ENCODE measurements around the gene NAPEPLD. TPM values are rescaled to one million over a fixed set of nuclear protein-coding genes. Genes with fewer than 3 reads are reported as not detected.
"Not testable (repeated sequence)": the region's sequence is repeated elsewhere in the genome, so short reads cannot be mapped to it uniquely, and the experiment has no call there.

Gene NAPEPLD
- total RNA-seq, 4 donors from 2014 or later = 51.9 to 179 (median 81.8) TPM

- peaks cover 0 to 19% (median 4%) of the 10 kb centered on the region in 4 donors for H3K36me3 ChIP-seq
- intact Hi-C loops (cut with DNase I; ENCODE audit: low total_unique reads) = no loop called here
- in situ Hi-C loops (cut with MboI; ENCODE audit: low pct_ligation_motif_present in 1 of 4, low pct_unique_long_range_greater_than_20kb in 1 of 4, low sequenced_read_pairs in 3 of 4) = loop anchor here in 1 of 4 donors (25.0 kb wide), 1 partner anchor 206 kb away; the partner anchor contains the start of gene PMPCB
- no peak for DNase-seq
- no peak overlapping the region for H3K27ac ChIP-seq
- 97 to 98% methylated on average over 2 of the region's 2 CpGs for WGBS, 2 donors (ENCODE audit: low coverage in 1 of 2)
- no peak for TF ChIP-seq POLR2A (IDR thresholded peaks at IDR 0.05)
- no peak for TF ChIP-seq EP300 (IDR thresholded peaks at IDR 0.05; ENCODE audit: low read depth)
- TF ChIP-seq, protein P1, sequence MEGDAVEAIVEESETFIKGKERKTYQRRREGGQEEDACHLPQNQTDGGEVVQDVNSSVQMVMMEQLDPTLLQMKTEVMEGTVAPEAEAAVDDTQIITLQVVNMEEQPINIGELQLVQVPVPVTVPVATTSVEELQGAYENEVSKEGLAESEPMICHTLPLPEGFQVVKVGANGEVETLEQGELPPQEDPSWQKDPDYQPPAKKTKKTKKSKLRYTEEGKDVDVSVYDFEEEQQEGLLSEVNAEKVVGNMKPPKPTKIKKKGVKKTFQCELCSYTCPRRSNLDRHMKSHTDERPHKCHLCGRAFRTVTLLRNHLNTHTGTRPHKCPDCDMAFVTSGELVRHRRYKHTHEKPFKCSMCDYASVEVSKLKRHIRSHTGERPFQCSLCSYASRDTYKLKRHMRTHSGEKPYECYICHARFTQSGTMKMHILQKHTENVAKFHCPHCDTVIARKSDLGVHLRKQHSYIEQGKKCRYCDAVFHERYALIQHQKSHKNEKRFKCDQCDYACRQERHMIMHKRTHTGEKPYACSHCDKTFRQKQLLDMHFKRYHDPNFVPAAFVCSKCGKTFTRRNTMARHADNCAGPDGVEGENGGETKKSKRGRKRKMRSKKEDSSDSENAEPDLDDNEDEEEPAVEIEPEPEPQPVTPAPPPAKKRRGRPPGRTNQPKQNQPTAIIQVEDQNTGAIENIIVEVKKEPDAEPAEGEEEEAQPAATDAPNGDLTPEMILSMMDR (IDR thresholded peaks at IDR 0.05) = no peak
- no peak for TF ChIP-seq POLR2AphosphoS5 (IDR thresholded peaks at IDR 0.05)
- H3K4me3 ChIP-seq = no peak overlapping the region
- H3K4me1 ChIP-seq = peaks cover 6 to 12% (median 10%) of the 10 kb centered on the region in 4 donors
- H3K27me3 ChIP-seq = no peaks in the 10 kb centered on the region
- no peaks in the 10 kb centered on the region for H3K9me3 ChIP-seq
Measured at GRCh38 chr7:103080923-103081322, 68.0 kb downstream of the NAPEPLD start.

GRCh38 chr7:103079836-103080235 lies 69.1 kb downstream of the NAPEPLD start:
- 86 to 89% methylated on average over 3 of the region's 3 CpGs for WGBS, 2 donors (ENCODE audit: low coverage in 1 of 2)
- Histone ChIP-seq H3K9me3 (no peaks in the 10 kb centered on the region), H3K36me3 (peaks cover 0 to 18% (median 4%) of the 10 kb centered on the region in 4 donors), H3K27ac (no peak overlapping the region), H3K4me3 (no peak overlapping the region), H3K4me1 (peaks cover 9 to 14% (median 12%) of the 10 kb centered on the region in 4 donors), H3K27me3 (no peaks in the 10 kb centered on the region)
- in situ Hi-C loops (cut with MboI; ENCODE audit: low pct_ligation_motif_present in 1 of 4, low pct_unique_long_range_greater_than_20kb in 1 of 4, low sequenced_read_pairs in 3 of 4) = loop anchor here in 1 of 4 donors (25.0 kb wide), 1 partner anchor 207 kb away; the partner anchor contains the start of gene PMPCB
- TF ChIP-seq EP300 (IDR thresholded peaks at IDR 0.05; ENCODE audit: low read depth) (no peak), POLR2A (IDR thresholded peaks at IDR 0.05) (no peak), POLR2AphosphoS5 (IDR thresholded peaks at IDR 0.05) (no peak)
- TF ChIP-seq, protein P1 (IDR thresholded peaks at IDR 0.05) = no peak
- intact Hi-C loops (cut with DNase I; ENCODE audit: low total_unique reads) = no loop called here
- no peak for DNase-seq

DNA sequence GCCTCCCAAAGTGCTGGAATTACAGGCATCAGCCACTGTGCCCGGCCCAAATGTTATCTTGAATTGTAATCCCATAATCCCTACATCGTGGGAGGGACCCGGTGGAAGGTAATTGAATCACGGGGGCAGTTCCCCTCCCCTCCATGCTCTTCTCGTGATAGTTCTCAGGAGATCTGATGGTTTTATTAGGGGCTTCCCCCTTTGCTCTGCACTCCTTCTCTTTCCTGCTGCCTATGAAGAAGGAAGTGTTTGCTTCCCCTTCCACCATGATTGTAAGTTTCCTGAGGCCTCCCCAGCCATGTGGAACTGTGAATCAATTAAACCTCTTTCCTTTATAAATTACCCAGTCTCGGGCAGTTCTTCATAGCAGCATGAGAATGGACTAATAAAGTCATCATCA lies 70.7 kb downstream of the NAPEPLD start:
- DNase-seq; H3K27me3 ChIP-seq; H3K9me3 ChIP-seq; intact Hi-C loops (cut with DNase I; ENCODE audit: low total_unique reads); H3K36me3 ChIP-seq; H3K27ac ChIP-seq; H3K4me3 ChIP-seq: not testable (repeated sequence)
- WGBS, 2 donors (ENCODE audit: low coverage in 1 of 2) = 80 to 83% methylated on average over 6 of the region's 6 CpGs
- in situ Hi-C loops (cut with MboI; ENCODE audit: low pct_ligation_motif_present in 1 of 4, low pct_unique_long_range_greater_than_20kb in 1 of 4, low sequenced_read_pairs in 3 of 4) = loop anchor here in 1 of 4 donors (25.0 kb wide), 1 partner anchor 209 kb away; the partner anchor contains the start of gene PMPCB
- H3K4me1 ChIP-seq = peaks cover 15 to 24% (median 21%) of the 10 kb centered on the region in 4 donors

DNA sequence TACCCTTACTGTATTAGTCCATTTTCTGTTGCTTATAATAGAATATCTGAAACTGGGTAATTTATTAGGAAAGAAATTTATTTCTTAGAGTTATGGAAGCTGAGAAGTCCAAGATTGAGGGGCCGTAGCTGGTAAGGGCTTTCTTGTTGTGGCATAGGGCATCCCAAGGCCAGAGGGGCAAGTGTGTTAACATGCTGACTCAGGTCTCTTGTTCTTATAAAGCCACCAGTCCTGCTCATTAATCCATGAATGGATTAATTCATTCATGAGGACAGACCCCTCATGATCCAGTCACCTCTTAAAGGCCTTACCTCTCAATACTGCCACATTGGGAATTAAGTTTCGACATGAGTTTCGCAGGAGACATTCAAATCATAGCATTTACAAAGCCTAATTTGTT lies 71.6 kb downstream of the NAPEPLD start:
- no peak for DNase-seq
- intact Hi-C loops (cut with DNase I; ENCODE audit: low total_unique reads) = no loop called here

More for the DNA sequence above, 71.6 kb downstream of the NAPEPLD start:
- TF ChIP-seq EP300 (IDR thresholded peaks at IDR 0.05; ENCODE audit: low read depth) (no peak), POLR2AphosphoS5 (IDR thresholded peaks at IDR 0.05) (no peak), POLR2A (IDR thresholded peaks at IDR 0.05) (no peak)
- TF ChIP-seq, protein P1 (IDR thresholded peaks at IDR 0.05) = no peak
- H3K4me1 ChIP-seq = peaks cover 15 to 24% (median 21%) of the 10 kb centered on the region in 4 donors
- H3K27me3 ChIP-seq = no peaks in the 10 kb centered on the region
- no peaks in the 10 kb centered on the region for H3K36me3 ChIP-seq
- in situ Hi-C loops (cut with MboI; ENCODE audit: low pct_ligation_motif_present in 1 of 4, low pct_unique_long_range_greater_than_20kb in 1 of 4, low sequenced_read_pairs in 3 of 4) = loop anchor here in 1 of 4 donors (25.0 kb wide), 1 partner anchor 210 kb away; the partner anchor contains the start of gene PMPCB
- WGBS, 2 donors (ENCODE audit: low coverage in 1 of 2) = 96 to 97% methylated on average over 3 of the region's 3 CpGs
- H3K27ac ChIP-seq = no peak overlapping the region
- H3K4me3 ChIP-seq = no peak overlapping the region
- H3K9me3 ChIP-seq = no peaks in the 10 kb centered on the region
